ENCODE data around the gene TSPAN7. TPM values are rescaled to one million over a fixed set of nuclear protein-coding genes. Genes with fewer than 3 reads are reported as not detected.
A peak's percentile ranks its signal among the peaks of the same experiment; 100 is the strongest.

Gene TSPAN7
- polyA plus RNA-seq, 2 of the 4 experiments (the other 2 are of a cell fraction): 2.5 to 6.1 TPM

- no peak for DNase-seq (ENCODE audit: low read depth in 1 of 2, low spot score in 1 of 2)
- CTCF ChIA-PET: interaction anchor here (1.3 to 1.4 kb wide), 2 partner anchors 23 to 187 kb away, joined by 3 read pairs; partner anchors contain the start of gene RPGR
- no peaks in the 10 kb centered on the region for H3K4me1 ChIP-seq
These were observed 47.1 kb upstream of the TSPAN7 start for GRCh38 chrX:38514016-38514854.

GRCh38 chrX:38515291-38515690 is 46.1 kb upstream of the TSPAN7 start:
- TF ChIP-seq FOXS1 (CRISPR knock-in tag; IDR thresholded peaks at IDR 0.05): no peak
- TF ChIP-seq ZC3H11A (IDR thresholded peaks at IDR 0.05): no peak
- TF ChIP-seq RCOR1 (IDR thresholded peaks at IDR 0.05; ENCODE audit: low read depth, low read length): no peak
- 65% methylated on average over 1 of the region's 1 CpG for WGBS (ENCODE audit: missing lambda C conversion rate)
- ChIA-PET CTCF (no interaction called here), POLR2A (no interaction called here)
- Histone ChIP-seq H3K4me3 (no peak overlapping the region), H3K4me1 (no peaks in the 10 kb centered on the region), H3K4me2 (no peak overlapping the region), H3K27ac (no peak overlapping the region), H3K9me3 (no peaks in the 10 kb centered on the region)
- FAIRE-seq (peak; percentile 18), DNase-seq (ENCODE audit: low read depth in 1 of 2, low spot score in 1 of 2) (no peak), ATAC-seq (no peak)

More at GRCh38 chrX:38514016-38514854, 47.1 kb upstream of the TSPAN7 start:
- Histone ChIP-seq H3K9me3 (no peaks in the 10 kb centered on the region), H3K4me2 (no peak overlapping the region), H3K4me3 (no peak overlapping the region), H3K27ac (no peak overlapping the region)
- POLR2A ChIA-PET: no interaction called here
- no peak for ATAC-seq
- TF ChIP-seq PHF8 (IDR thresholded peaks at IDR 0.05; ENCODE audit: borderline replicate concordance, low read depth) (no peak), HES2 (IDR thresholded peaks at IDR 0.05) (no peak)
- no peak for FAIRE-seq

- no peak overlapping the region for H3K4me2 ChIP-seq
- WGBS (ENCODE audit: missing lambda C conversion rate): 24% methylated on average over 2 of the region's 2 CpGs
- no peak for ATAC-seq
- H3K4me1 ChIP-seq: no peaks in the 10 kb centered on the region
- ChIA-PET CTCF (no interaction called here), POLR2A (no interaction called here)
- no peak for TF ChIP-seq ZC3H11A (IDR thresholded peaks at IDR 0.05)
- no peak for TF ChIP-seq USF2 (IDR thresholded peaks at IDR 0.05)
- no peak for TF ChIP-seq HOXA7 (CRISPR knock-in tag; IDR thresholded peaks at IDR 0.05)
- TF ChIP-seq TP53 (CRISPR knock-in tag; IDR thresholded peaks at IDR 0.05): no peak
- TF ChIP-seq NFE2L2 (conservative IDR thresholded peaks at IDR 0.05; ENCODE audit: low read length): no peak
- TF ChIP-seq KDM5A (IDR thresholded peaks at IDR 0.05): no peak
- TF ChIP-seq PBX3 (IDR thresholded peaks at IDR 0.05): no peak
- TF ChIP-seq PHF8 (IDR thresholded peaks at IDR 0.05; ENCODE audit: borderline replicate concordance, low read depth): no peak
- no peak for TF ChIP-seq HOXB5 (CRISPR knock-in tag; IDR thresholded peaks at IDR 0.05)
- TF ChIP-seq FOSB (CRISPR knock-in tag; IDR thresholded peaks at IDR 0.05): no peak
- TF ChIP-seq ELK1 (IDR thresholded peaks at IDR 0.05; ENCODE audit: low read depth, low read length): no peak
- TF ChIP-seq RFX5 (IDR thresholded peaks at IDR 0.05): no peak
- no peak for TF ChIP-seq HMGXB4 (CRISPR knock-in tag; IDR thresholded peaks at IDR 0.05; ENCODE audit: borderline replicate concordance)
- no peak for TF ChIP-seq NR3C1 (IDR thresholded peaks at IDR 0.05)
- TF ChIP-seq ATOH8 (CRISPR knock-in tag; IDR thresholded peaks at IDR 0.05; ENCODE audit: low read depth): no peak
- TF ChIP-seq RNF2 (IDR thresholded peaks at IDR 0.05; ENCODE audit: borderline replicate concordance, low read depth): no peak
- peak; percentile 18 for FAIRE-seq
- no peak overlapping the region for H3K4me3 ChIP-seq
- no peak for DNase-seq (ENCODE audit: low read depth in 1 of 2, low spot score in 1 of 2)
- no peak overlapping the region for H3K27ac ChIP-seq
- H3K9me3 ChIP-seq: no peaks in the 10 kb centered on the region
These were observed 45.1 kb upstream of the TSPAN7 start for GRCh38 chrX:38516196-38516774.

Measured in A549 (cell line).